K562 (cell line): ENCODE measurements around the gene DRAXIN. TPM values are rescaled to one million over a fixed set of nuclear protein-coding genes. Genes with fewer than 3 reads are reported as not detected.
A peak's percentile ranks its signal among the peaks of the same experiment; 100 is the strongest.

Experiments used
- DMBX1 ChIP-seq: fragments of 250-450 bp; sonication (Bioruptor Pico); IDR thresholded peaks from 2 replicates; pipeline ENCODE4 v1.8.0; 2022; ENCODE audit warnings: inconsistent platforms, mild to moderate bottlenecking, moderate library complexity, borderline replicate concordance
- ESRRB ChIP-seq: fragments of 250-450 bp; sonication (Bioruptor Pico); IDR thresholded peaks from 2 replicates; pipeline ENCODE4 v1.5.0; 2020; ENCODE audit warnings: mild to moderate bottlenecking, moderate library complexity, borderline replicate concordance
- HDAC2 ChIP-seq: fragments of 450-650 bp; IDR thresholded peaks from 2 replicates; pipeline ENCODE4 v1.6.1; 2016; ENCODE audit warnings: mild to moderate bottlenecking
- HNRNPUL1 ChIP-seq: fragments of 200-400 bp; formaldehyde crosslinking; IDR thresholded peaks from 2 replicates; pipeline ENCODE4 v1.6.1; 2017; ENCODE audit warnings: low read length
- KAT8 ChIP-seq: fragments of 450-650 bp; IDR thresholded peaks from 2 replicates; pipeline ENCODE4 v1.6.1; 2016; ENCODE audit warnings: low read depth, mild to moderate bottlenecking
- NFE2 ChIP-seq: IDR thresholded peaks from 2 replicates; pipeline ENCODE4 v1.6.1; 2014; ENCODE audit warnings: antibody characterized with exemption, low read depth
- NFE2L1 ChIP-seq: fragments of 450-650 bp; IDR thresholded peaks from 2 replicates; pipeline ENCODE4 v1.6.1; 2016; ENCODE audit warnings: missing genetic modification characterization, low read depth, mild to moderate bottlenecking, missing compliant biosample characterization, moderate library complexity, borderline replicate concordance
- NR2C1 ChIP-seq, 2 experiments: fragments of 450-650 bp; IDR thresholded peaks; 2 replicates each; pipeline ENCODE4 v1.6.1; 2017; ENCODE audit warnings: mild to moderate bottlenecking in 2 of 2, antibody characterized with exemption in 1 of 2, inconsistent platforms in 1 of 2, missing compliant biosample characterization in 1 of 2, missing genetic modification characterization in 1 of 2
- POLR2G ChIP-seq: fragments of 200-400 bp; formaldehyde crosslinking; IDR thresholded peaks from 2 replicates; pipeline ENCODE4 v1.6.1; 2017; ENCODE audit warnings: low read depth, mild to moderate bottlenecking, antibody characterized with exemption, low read length, moderate library complexity
- RBFOX2 ChIP-seq: fragments of 200-400 bp; formaldehyde crosslinking; IDR thresholded peaks from 2 replicates; pipeline ENCODE4 v1.6.1; 2017; ENCODE audit warnings: low read depth, mild to moderate bottlenecking, low read length, moderate library complexity
- REST ChIP-seq, 2 experiments: fragments of 450-650 bp; formaldehyde crosslinking in 1 of 2; IDR thresholded peaks; 2 replicates each; pipeline versions ENCODE4 v1.4.0 to v1.6.1; 2014 to 2020; ENCODE audit warnings: mild to moderate bottlenecking in 2 of 2, borderline replicate concordance in 1 of 2, low read depth in 1 of 2
- SUPT5H ChIP-seq: fragments of 450-650 bp; IDR thresholded peaks from 2 replicates; pipeline ENCODE4 v1.6.1; 2016
- TOE1 ChIP-seq, 2 experiments: fragments of 450-650 bp in 1 of 2; sonication (generic) in 1 of 2; formaldehyde crosslinking in 1 of 2; IDR thresholded peaks; 2 replicates each; pipeline versions ENCODE4 v1.7.1 to v1.8.0; 2016 to 2022; ENCODE audit warnings: borderline replicate concordance in 2 of 2, mild to moderate bottlenecking in 2 of 2, antibody characterized with exemption in 1 of 2, inconsistent platforms in 1 of 2, low read depth in 1 of 2, missing genetic modification reagents in 1 of 2, moderate library complexity in 1 of 2
- ZNF212 ChIP-seq: fragments of 450-650 bp; formaldehyde crosslinking; IDR thresholded peaks from 2 replicates; pipeline ENCODE4 v1.4.0; 2020; ENCODE audit warnings: mild to moderate bottlenecking
- ZNF408 ChIP-seq: fragments of 250-450 bp; sonication (Bioruptor Pico); IDR thresholded peaks from 2 replicates; pipeline ENCODE4 v1.4.0; 2020; ENCODE audit warnings: low read depth, mild to moderate bottlenecking, moderate library complexity
- ZNF431 ChIP-seq: sonication (generic); formaldehyde crosslinking; IDR thresholded peaks from 2 replicates; pipeline ENCODE4 v1.8.0; 2022; ENCODE audit warnings: mild to moderate bottlenecking, missing genetic modification reagents
- polyA plus RNA-seq, 8 experiments: library from polyadenylated mRNA; depleted of rRNA in 4 of 8; stranded (reverse) in 5 of 8; unstranded in 3 of 8; fragments of >200 nt; fragmentation: Nextera tagmentation in 2 of 8; fragmentation: Illumina TruSeq in 1 of 8; extraction: Ambion mirVana in 2 of 8; extraction: Trizol in 1 of 8; gene quantifications; 2 replicates each; pipeline versions ENCODE4 v1.2.1 to v1.2.3, GENCODE V29; 2011 to 2014; ENCODE audit warnings: inconsistent platforms in 1 of 8, missing spikeins in 1 of 8
- total RNA-seq, 7 experiments: library from RNA; depleted of rRNA in 6 of 7; stranded (reverse); fragments of >200 nt in 6 of 7; fragmentation: Illumina TruSeq in 2 of 7; extraction: Trizol in 2 of 7; gene quantifications; 2 replicates each; pipeline versions ENCODE4 v1.2.1 to v1.2.3, GENCODE V29; 2011 to 2021; ENCODE audit warnings: low replicate concordance in 1 of 7

Gene DRAXIN
- total and polyA plus RNA-seq, 9 of the 15 experiments (the other 6 are each of a cell fraction or from before 2014, with no cell fraction given): 0.01 to 0.04 (median 0.01) TPM; not detected in 6

GRCh38 chr1:11719313-11720032 lies 28.0 kb downstream of the DRAXIN start (continued):
- TF ChIP-seq HNRNPUL1 (no peak), NFE2L1 (no peak), REST (IDR thresholded peaks at IDR 0.05; ENCODE audit: borderline replicate concordance) (peak; percentile 94), REST (CRISPR knock-in tag; IDR thresholded peaks at IDR 0.05; ENCODE audit: low read depth) (0 out of 2 replicates have a peak, but pooled peaks have one; percentile 11), TOE1 (IDR thresholded peaks at IDR 0.05; ENCODE audit: borderline replicate concordance) (no peak), TOE1 (CRISPR knock-in tag; IDR thresholded peaks at IDR 0.05; ENCODE audit: borderline replicate concordance, low read depth) (peak; percentile 54; the same call in 1 of the 2 replicates), ZNF408 (CRISPR knock-in tag) (no peak), POLR2G (peak; percentile 37; the same call in 1 of the 2 replicates), ZNF212 (CRISPR knock-in tag) (no peak), NR2C1 (IDR thresholded peaks at IDR 0.05) (no peak), NR2C1 (tag; IDR thresholded peaks at IDR 0.05) (no peak), HDAC2 (peak; percentile 62; the same call in 1 of the 2 replicates), ZNF431 (CRISPR knock-in tag) (no peak; the same call in 1 of the 2 replicates), SUPT5H (no peak), RBFOX2 (peak; percentile 50), ESRRB (CRISPR knock-in tag) (no peak), DMBX1 (CRISPR knock-in tag) (no peak), KAT8 (no peak), NFE2 (no peak)
